GM04503 (cell line): Measurements from ENCODE around the gene REEP5.

ENCODE experiments used
- DNase-seq: peaks from one replicate; pipeline ENCODE4 v3.0.0-alpha.2; 2012; ENCODE audit warnings: low read depth

The REEP5 gene

GRCh38 chr5:112833971-112834370, 88.1 kb downstream of the REEP5 start:
- DNase-seq, result no peak

GRCh38 chr5:112830378-112830777, 91.6 kb downstream of the REEP5 start:
- DNase-seq, result no peak
